ENCODE measurements around the gene S1PR5.

GRCh38 chr19:10525636-10526035 is 8.4 kb upstream of the S1PR5 start:
- TF ChIP-seq, protein P1, sequence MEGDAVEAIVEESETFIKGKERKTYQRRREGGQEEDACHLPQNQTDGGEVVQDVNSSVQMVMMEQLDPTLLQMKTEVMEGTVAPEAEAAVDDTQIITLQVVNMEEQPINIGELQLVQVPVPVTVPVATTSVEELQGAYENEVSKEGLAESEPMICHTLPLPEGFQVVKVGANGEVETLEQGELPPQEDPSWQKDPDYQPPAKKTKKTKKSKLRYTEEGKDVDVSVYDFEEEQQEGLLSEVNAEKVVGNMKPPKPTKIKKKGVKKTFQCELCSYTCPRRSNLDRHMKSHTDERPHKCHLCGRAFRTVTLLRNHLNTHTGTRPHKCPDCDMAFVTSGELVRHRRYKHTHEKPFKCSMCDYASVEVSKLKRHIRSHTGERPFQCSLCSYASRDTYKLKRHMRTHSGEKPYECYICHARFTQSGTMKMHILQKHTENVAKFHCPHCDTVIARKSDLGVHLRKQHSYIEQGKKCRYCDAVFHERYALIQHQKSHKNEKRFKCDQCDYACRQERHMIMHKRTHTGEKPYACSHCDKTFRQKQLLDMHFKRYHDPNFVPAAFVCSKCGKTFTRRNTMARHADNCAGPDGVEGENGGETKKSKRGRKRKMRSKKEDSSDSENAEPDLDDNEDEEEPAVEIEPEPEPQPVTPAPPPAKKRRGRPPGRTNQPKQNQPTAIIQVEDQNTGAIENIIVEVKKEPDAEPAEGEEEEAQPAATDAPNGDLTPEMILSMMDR (IDR thresholded peaks at IDR 0.05), result no peak
- TF ChIP-seq POLR2A (IDR thresholded peaks at IDR 0.05; ENCODE audit: low read depth) (no peak), EP300 (IDR thresholded peaks at IDR 0.05) (no peak), POLR2AphosphoS5 (IDR thresholded peaks at IDR 0.05) (no peak)

Data from esophagus muscularis mucosa (tissue), 4 donors.